Measurements from ENCODE around the gene MYO5C.

DNA sequence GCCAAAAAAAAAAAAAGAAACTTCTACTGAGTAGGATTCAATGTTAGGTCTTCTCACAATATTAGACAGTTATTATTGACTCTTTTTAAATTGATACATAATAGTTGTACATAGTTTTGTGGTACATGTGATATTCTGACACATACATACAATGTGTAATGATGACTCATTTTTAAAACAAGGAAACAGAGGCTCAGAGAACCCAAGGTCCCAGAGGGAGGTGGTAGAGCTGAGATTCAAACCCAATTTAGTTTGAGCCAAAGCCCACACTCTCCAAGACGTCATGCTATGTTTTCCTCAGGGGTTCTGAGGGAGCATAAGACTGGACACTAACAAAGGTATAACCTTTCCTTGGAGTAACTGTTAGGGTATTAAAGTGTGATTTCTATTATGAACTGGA, 40.6 kb downstream of the MYO5C start:
- TF ChIP-seq CTCF (conservative IDR thresholded peaks at IDR 0.05; ENCODE audit: low read depth, low read length) (no peak), POLR2A (IDR thresholded peaks at IDR 0.05; ENCODE audit: low read depth, low read length) (no peak), RCOR1 (IDR thresholded peaks at IDR 0.05; ENCODE audit: insufficient replicate concordance, low read length) (no peak), CEBPB (IDR thresholded peaks at IDR 0.05; ENCODE audit: low read depth, low read length) (no peak), RAD21 (IDR thresholded peaks at IDR 0.05; ENCODE audit: low read length) (no peak), MXI1 (IDR thresholded peaks at IDR 0.05; ENCODE audit: borderline replicate concordance, low read depth, low read length) (no peak), SMC3 (IDR thresholded peaks at IDR 0.05; ENCODE audit: low read depth, low read length) (no peak), RFX5 (IDR thresholded peaks at IDR 0.05; ENCODE audit: low read depth, low read length) (no peak)
- TF ChIP-seq, protein P1, sequence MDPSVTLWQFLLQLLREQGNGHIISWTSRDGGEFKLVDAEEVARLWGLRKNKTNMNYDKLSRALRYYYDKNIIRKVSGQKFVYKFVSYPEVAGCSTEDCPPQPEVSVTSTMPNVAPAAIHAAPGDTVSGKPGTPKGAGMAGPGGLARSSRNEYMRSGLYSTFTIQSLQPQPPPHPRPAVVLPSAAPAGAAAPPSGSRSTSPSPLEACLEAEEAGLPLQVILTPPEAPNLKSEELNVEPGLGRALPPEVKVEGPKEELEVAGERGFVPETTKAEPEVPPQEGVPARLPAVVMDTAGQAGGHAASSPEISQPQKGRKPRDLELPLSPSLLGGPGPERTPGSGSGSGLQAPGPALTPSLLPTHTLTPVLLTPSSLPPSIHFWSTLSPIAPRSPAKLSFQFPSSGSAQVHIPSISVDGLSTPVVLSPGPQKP (IDR thresholded peaks at IDR 0.05; ENCODE audit: borderline replicate concordance, low read depth, low read length), result no peak
- TF ChIP-seq, protein P2, sequence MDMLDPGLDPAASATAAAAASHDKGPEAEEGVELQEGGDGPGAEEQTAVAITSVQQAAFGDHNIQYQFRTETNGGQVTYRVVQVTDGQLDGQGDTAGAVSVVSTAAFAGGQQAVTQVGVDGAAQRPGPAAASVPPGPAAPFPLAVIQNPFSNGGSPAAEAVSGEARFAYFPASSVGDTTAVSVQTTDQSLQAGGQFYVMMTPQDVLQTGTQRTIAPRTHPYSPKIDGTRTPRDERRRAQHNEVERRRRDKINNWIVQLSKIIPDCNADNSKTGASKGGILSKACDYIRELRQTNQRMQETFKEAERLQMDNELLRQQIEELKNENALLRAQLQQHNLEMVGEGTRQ (IDR thresholded peaks at IDR 0.05; ENCODE audit: low read depth, low read length), result no peak
